ENCODE measurements around the gene SAMD15.
"Not testable (repeated sequence)": the region's sequence is repeated elsewhere in the genome, so short reads cannot be mapped to it uniquely, and the experiment has no call there.

Gene SAMD15

GRCh38 chr14:77375973-77376770, 1.0 kb upstream of the SAMD15 start:
- DNase-seq (ENCODE audit: low read depth in 2 of 2): peak in 1 of 2 donors; percentile 0

GRCh38 chr14:77377502-77377844, 294 bp downstream of the SAMD15 start:
- DNase-seq (ENCODE audit: low read depth in 2 of 2): no peak

DNA sequence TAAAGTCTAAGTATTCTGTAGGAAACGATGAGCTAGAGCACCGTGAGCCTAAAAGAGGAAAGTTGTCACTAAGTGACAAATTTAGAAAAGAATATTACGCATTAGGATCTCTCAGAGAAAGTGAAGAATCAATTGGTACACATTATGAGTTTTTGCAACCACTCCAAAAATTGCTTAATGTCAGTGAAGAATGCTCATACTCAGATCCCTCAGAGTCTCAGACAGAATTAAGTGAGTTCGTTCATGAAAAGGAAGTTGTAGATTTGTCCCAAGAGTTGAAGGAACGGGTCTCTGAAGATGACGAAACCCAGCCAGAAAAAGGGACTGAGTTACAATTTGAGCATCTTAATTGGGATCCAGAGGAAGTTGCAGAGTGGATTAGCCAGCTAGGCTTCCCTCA, 1.5 kb downstream of the SAMD15 start:
- DNase-seq (ENCODE audit: low read depth in 2 of 2): no peak

DNA sequence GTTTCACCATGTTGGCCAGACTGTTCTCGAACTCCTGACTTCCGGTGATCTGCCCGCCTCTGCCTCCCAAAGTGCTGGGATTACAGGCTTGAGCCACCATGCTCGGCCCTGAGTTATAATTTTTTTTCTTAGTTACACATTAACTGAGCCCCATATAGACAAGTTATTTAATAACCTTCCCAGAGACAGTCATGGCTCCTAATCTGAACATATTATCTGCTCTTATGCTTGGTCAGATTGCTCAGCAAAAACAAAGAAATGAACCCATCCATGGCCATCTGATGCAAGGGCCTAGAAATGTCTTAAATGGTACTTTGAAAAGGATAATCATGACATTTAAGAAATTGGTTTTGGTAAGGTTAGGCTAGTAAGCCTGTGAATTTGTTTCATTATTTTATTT, 13.0 kb downstream of the SAMD15 start:
- no peak for DNase-seq (ENCODE audit: low read depth in 2 of 2)

- DNase-seq (ENCODE audit: low read depth in 2 of 2): no peak
Observed at GRCh38 chr14:77400216-77400615, 23.0 kb downstream of the SAMD15 start.

GRCh38 chr14:77403768-77404167, 26.6 kb downstream of the SAMD15 start:
- no peak for DNase-seq (ENCODE audit: low read depth in 2 of 2)

DNA sequence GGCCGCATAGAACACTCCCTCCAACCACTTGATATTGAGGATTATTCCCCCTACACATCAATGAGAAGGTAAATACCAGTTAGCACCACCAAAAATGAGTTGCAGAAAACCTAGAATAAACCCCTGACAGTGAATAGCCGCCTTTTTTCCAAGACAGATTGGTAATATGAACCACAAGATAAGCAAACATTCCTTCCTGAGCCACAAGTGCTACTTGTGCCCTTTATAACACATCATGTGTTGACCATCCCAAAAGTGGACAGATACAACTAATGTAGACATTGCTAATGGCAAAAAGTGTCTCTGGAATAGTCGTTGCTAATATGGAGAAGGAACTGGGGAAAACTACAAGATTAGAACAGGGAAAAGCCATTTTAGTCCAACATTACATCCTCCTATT, 28.9 kb downstream of the SAMD15 start:
- DNase-seq (ENCODE audit: low read depth in 2 of 2): no peak

DNA sequence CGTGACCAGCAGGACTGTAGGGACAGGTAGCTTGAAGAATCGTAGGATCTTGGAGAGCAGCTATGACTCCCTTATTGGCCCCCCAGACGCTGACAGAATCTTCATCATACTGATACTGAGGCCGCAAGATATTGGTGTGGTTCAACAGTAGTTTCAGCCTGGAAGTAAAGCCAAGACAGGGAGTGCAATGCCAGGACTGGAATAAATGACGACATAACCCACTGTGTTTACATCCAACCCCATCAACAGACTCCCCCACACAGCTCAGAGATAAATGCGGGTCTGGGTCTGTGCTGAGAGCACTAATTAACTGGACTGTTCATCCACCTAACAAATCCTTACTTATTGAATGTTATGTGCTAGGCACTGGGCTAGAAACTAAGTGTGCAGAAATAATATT, 29.5 kb downstream of the SAMD15 start:
- DNase-seq (ENCODE audit: low read depth in 2 of 2): no peak

GRCh38 chr14:77407158-77407557, 30.0 kb downstream of the SAMD15 start:
- no peak for DNase-seq (ENCODE audit: low read depth in 2 of 2)

- no peak for DNase-seq (ENCODE audit: low read depth in 2 of 2)
Observed at GRCh38 chr14:77409131-77409533, 32.0 kb downstream of the SAMD15 start.

GRCh38 chr14:77415403-77416030, 38.3 kb downstream of the SAMD15 start:
- DNase-seq (ENCODE audit: low read depth in 2 of 2): not testable (repeated sequence)

- DNase-seq (ENCODE audit: low read depth in 2 of 2): not testable (repeated sequence)
Observed at GRCh38 chr14:77416098-77416497, 38.9 kb downstream of the SAMD15 start.

DNA sequence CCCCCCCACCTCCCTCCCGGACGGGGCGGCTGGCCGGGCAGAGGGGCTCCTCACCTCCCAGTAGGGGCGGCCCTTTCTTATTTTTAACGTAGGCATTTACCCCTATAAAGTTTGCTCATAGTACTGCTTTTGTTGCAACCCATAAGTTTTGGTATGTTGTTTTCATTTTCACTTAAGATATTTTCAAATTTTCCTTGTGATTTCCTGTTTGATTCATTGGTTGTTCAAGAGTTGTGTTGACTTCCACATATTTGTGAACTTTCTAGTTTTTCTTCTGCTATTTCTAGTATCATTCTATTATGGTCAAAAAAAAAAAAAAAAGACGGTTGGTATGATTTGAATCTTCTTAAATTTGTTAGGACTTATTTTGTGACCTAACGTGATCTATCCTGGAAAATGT, 39.7 kb downstream of the SAMD15 start:
- no peak for DNase-seq (ENCODE audit: low read depth in 2 of 2)

- DNase-seq (ENCODE audit: low read depth in 2 of 2): no peak
Observed at GRCh38 chr14:77421201-77421600, 44.0 kb downstream of the SAMD15 start.

DNA sequence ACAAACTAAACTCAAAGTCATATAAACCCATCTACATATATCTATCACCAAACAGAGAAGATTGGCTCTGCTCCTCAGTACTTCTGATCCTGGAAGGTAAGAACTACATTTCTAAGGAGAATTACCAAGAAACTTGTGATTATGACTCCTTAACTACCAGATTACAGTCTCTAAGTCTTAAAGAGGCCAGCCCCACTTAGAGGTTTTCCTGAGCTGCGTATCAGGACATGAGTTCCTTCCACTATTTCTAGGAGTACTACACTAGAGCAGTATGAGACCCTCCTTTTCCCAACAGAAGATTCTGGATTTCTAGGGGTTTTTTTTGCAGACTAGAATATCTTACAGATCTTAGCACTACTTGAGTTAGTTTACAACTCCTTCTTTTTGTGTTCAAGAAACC, 46.2 kb downstream of the SAMD15 start, which contains the start of gene NOXRED1:
Gene NOXRED1 (minus strand): TSS at position 101 of the 400 bp plus-strand sequence. CDS start 634 bp downstream, outside the sequence.
- no peak for DNase-seq (ENCODE audit: low read depth in 2 of 2)

GRCh38 chr14:77424862-77425261, 47.7 kb downstream of the SAMD15 start:
- no peak for DNase-seq (ENCODE audit: low read depth in 2 of 2)

DNA sequence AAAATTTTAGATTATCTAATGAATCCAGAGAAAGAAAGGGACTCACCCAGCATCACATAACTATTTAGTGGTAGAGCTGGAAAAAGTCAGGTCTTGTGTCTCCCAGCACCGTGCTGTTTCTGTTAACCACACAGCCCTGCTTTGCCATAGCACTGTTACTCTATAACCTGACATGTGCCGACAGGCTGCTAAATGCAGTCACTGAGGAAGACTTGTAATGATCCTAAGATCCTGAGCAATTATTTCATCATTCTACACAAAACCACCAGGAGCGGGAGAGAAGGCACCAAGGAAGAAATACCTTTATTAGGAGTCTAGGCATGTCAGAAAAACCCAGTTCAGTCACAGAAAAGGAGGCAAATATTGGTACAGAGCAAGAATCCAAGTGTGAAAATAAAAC, 49.2 kb downstream of the SAMD15 start:
- DNase-seq (ENCODE audit: low read depth in 2 of 2): no peak

GRCh38 chr14:77436042-77436441, 58.9 kb downstream of the SAMD15 start:
- no peak for DNase-seq (ENCODE audit: low read depth in 2 of 2)

GRCh38 chr14:77438596-77438995, 61.4 kb downstream of the SAMD15 start:
- DNase-seq (ENCODE audit: low read depth in 2 of 2): no peak

DNA sequence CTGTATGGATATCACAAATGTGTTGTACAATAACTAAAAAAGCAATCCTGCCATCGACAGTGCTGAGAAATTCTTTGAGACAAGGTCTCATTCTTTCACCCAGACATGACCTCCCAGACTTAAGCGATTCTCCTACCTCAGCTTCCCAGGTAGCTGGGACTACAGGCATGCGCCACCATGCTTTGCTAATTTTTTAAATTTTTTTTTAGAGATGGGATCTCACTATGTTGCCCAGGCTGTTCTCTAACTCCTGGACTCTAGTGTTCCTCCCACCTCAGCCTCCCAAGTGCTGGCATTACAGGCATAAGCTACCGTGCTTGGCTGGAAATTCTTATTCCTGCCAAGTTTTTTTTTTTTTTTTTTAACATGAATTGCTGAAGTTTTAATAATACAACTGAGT, 62.7 kb downstream of the SAMD15 start:
- no peak for DNase-seq (ENCODE audit: low read depth in 2 of 2)

Data from stimulated activated CD8-positive, alpha-beta memory T cell treated with anti-CD3 and anti-CD28 coated beads, Interleukin-15, amount 100 ng/mL, for 4 hours (primary cell).